Measurements from ENCODE around the gene CDC26. TPM values are rescaled to one million over a fixed set of nuclear protein-coding genes. Genes with fewer than 3 reads are reported as not detected.
A peak's percentile ranks its signal among the peaks of the same experiment; 100 is the strongest.

Gene CDC26
- total RNA-seq (2014; rRNA removed; shearing (Covaris generic)) (29.9 and 42.5 TPM in 2 replicates), total RNA-seq (2022) (39.7 and 39.9 TPM in 2 replicates), Bru-seq, nascent RNA (percentile 72 among the genes with signal in this experiment), BruChase-seq, experiment 1, labeled RNA remaining after a 6-hour chase (percentile 76 among the genes with signal in this experiment), BruChase-seq, experiment 2, labeled RNA remaining after a 2-hour chase (percentile 72 among the genes with signal in this experiment)
- long read RNA-seq, transcript CDC26-201 (4 exons, 872 nt) = major isoform, 42 of 64 reads
- long read RNA-seq, partial matches to known transcripts = 5 of 64 reads
- long read RNA-seq, other reads (novel, unspliced or antisense) = 17 of 64 reads

DNA sequence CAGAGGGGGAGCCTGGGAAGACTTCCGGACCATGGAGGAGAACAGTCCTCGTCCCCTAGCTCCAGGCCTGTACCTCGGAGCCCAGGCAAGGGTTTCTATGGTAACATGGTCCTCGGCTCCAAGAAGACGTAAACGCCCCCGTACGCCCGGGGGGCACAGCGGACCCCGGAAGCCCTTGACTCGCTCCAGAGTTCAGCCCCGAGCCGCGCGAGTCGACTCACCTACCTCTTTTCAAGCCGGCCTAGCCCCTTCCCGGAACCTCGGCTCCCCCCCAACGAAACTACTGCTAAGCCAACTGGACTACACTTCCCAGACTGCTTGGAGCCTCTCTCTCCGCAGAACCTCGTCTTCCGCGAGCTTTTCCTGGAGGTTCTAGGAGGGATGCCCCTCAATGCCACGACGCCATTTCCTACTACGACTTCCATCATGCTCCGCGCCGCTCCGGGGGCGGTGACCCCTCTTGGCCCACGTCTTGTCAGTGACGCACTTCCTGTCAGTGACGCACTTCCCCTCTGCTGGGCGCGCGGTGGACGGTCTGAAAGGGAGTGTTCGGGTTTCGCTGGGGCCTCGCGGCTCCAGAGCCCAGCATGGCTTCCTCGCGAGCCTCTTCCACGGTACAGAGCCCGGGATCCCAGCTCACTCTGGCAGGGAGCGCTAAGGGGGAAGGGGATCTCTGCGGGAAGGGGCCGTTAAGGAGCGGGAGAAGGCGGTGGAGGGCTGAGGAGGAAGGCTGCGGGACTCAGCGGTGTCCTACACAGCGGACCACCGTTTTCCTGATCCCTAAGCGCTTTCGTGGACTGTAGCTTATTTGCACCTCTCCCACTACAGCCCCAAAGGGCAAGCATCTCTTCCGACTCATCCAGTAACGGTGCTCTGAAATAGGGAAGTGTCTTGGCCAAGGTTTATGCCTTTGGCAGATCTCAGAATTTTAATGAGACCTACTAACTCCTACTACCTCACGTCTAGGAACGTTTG is at the start of gene CDC26, which contains the start of gene PRPF4:
Gene CDC26 (minus strand): TSS at position 416 of the 975 bp plus-strand sequence. CDS start 3,065 bp downstream, outside the sequence.
Gene PRPF4 (plus strand): TSS at position 502 of the 975 bp plus-strand sequence. CDS start 86 bp downstream, at position 588.
- Histone ChIP-seq H3K9me2 (ENCODE audit: insufficient read depth, low read length) (no peaks in the 10 kb centered on the region), H3K9me3 (ENCODE audit: low read length) (no peaks in the 10 kb centered on the region), H3K4me3 (ENCODE audit: low read depth, low read length, poor library complexity, severe bottlenecking) (peak within 1 kb of the TSS; percentile 84), H3K79me2 (ENCODE audit: insufficient read depth, low read depth, low read length) (peaks cover 48% of the 10 kb centered on the region), H3K27ac (ENCODE audit: low read depth, low read length, poor library complexity, severe bottlenecking) (peak within 1 kb of the TSS; percentile 68), H3K4me2 (ENCODE audit: low read length) (peak within 1 kb of the TSS; percentile 94), H3K36me3 (ENCODE audit: insufficient read depth, low read length) (peaks cover 65% of the 10 kb centered on the region), H4K20me1 (ENCODE audit: insufficient read depth, low read length) (peaks cover 9% of the 10 kb centered on the region; the same call in 1 of the 2 replicates), H3K4me1 (ENCODE audit: insufficient read depth, low read length, poor library complexity, severe bottlenecking) (peaks cover 29% of the 10 kb centered on the region), H2AFZ (ENCODE audit: low read length) (peak within 1 kb of the TSS; percentile 86)
- DNase-seq (ENCODE audit: low spot score) = peak; percentile 97
- TF ChIP-seq, protein P1, sequence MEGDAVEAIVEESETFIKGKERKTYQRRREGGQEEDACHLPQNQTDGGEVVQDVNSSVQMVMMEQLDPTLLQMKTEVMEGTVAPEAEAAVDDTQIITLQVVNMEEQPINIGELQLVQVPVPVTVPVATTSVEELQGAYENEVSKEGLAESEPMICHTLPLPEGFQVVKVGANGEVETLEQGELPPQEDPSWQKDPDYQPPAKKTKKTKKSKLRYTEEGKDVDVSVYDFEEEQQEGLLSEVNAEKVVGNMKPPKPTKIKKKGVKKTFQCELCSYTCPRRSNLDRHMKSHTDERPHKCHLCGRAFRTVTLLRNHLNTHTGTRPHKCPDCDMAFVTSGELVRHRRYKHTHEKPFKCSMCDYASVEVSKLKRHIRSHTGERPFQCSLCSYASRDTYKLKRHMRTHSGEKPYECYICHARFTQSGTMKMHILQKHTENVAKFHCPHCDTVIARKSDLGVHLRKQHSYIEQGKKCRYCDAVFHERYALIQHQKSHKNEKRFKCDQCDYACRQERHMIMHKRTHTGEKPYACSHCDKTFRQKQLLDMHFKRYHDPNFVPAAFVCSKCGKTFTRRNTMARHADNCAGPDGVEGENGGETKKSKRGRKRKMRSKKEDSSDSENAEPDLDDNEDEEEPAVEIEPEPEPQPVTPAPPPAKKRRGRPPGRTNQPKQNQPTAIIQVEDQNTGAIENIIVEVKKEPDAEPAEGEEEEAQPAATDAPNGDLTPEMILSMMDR (conservative IDR thresholded peaks at IDR 0.05; ENCODE audit: low read length) = no peak
- TF ChIP-seq EZH2phosphoT487 (IDR thresholded peaks at IDR 0.05; ENCODE audit: borderline replicate concordance, low read depth, low read length) = no peak
- BruUV-seq (replicated peaks) = TSS peak; percentile 79
- intact Hi-C loops (cut with micrococcal nuclease; ENCODE audit: unreplicated experiment) = loop anchor here (1.0 to 2.0 kb wide), 5 partner anchors 55 to 307 kb away; partner anchors contain the start of genes ALAD, C9orf43, FKBP15 and POLE3
- ChIA-PET POLR2A (interaction anchor here (0.6 to 2.8 kb wide), 21 partner anchors 9 to 784 kb away, joined by 3 to 22 read pairs (median 4); partner anchors contain the start of genes ALAD, C9orf43, FKBP15 and POLE3), CTCF (ENCODE audit: unreplicated experiment) (interaction anchor here (0.7 to 1.0 kb wide), 2 partner anchors 11 to 72 kb away, joined by 3 read pairs; no protein-coding TSS in a partner anchor)

- no peak overlapping the region for H3K4me3 ChIP-seq (ENCODE audit: low read depth, low read length, poor library complexity, severe bottlenecking)
- H3K79me2 ChIP-seq (ENCODE audit: insufficient read depth, low read depth, low read length) = no peaks in the 10 kb centered on the region
- no peak overlapping the region for H3K27ac ChIP-seq (ENCODE audit: low read depth, low read length, poor library complexity, severe bottlenecking)
- H4K20me1 ChIP-seq (ENCODE audit: insufficient read depth, low read length) = no peaks in the 10 kb centered on the region
- DNase-seq (ENCODE audit: low spot score) = no peak
- no peak overlapping the region for H3K4me2 ChIP-seq (ENCODE audit: low read length)
- POLR2A ChIA-PET = no interaction called here
- TF ChIP-seq EZH2phosphoT487 (IDR thresholded peaks at IDR 0.05; ENCODE audit: borderline replicate concordance, low read depth, low read length) = no peak
- TF ChIP-seq, protein P1 (conservative IDR thresholded peaks at IDR 0.05; ENCODE audit: low read length) = no peak
- intact Hi-C loops (cut with micrococcal nuclease; ENCODE audit: unreplicated experiment) = no loop called here
- no TSS peak for BruUV-seq (replicated peaks)
- CTCF ChIA-PET (ENCODE audit: unreplicated experiment) = no interaction called here
- H3K36me3 ChIP-seq (ENCODE audit: insufficient read depth, low read length) = no peaks in the 10 kb centered on the region
- H3K4me1 ChIP-seq (ENCODE audit: insufficient read depth, low read length, poor library complexity, severe bottlenecking) = no peaks in the 10 kb centered on the region
- H3K9me3 ChIP-seq (ENCODE audit: low read length) = no peaks in the 10 kb centered on the region
- H3K9me2 ChIP-seq (ENCODE audit: insufficient read depth, low read length) = no peaks in the 10 kb centered on the region
- H2AFZ ChIP-seq (ENCODE audit: low read length) = no peak overlapping the region
Measured at GRCh38 chr9:113322671-113323070, 47.3 kb upstream of the CDC26 start.

All from OCI-LY7 (cell line).